Endothelial cell (in vitro differentiated cells): ENCODE measurements around the gene CEP41. TPM values are rescaled to one million over a fixed set of nuclear protein-coding genes. Genes with fewer than 3 reads are reported as not detected.

ENCODE experiments used
- DNase-seq: peaks from one replicate; pipeline ENCODE4 v3.0.0; 2021; ENCODE audit warnings: low spot score
- H3K27ac Mint-ChIP-seq: one replicate; pipeline ENCODE4 v1.8.0; 2021; ENCODE audit warnings: mixed read lengths, inconsistent platforms; ENCODE audit not compliant: unreplicated experiment
- H3K27me3 Mint-ChIP-seq: one replicate; pipeline ENCODE4 v1.8.0; 2021; ENCODE audit warnings: mild to moderate bottlenecking, moderate library complexity, mixed read lengths, inconsistent platforms; ENCODE audit not compliant: unreplicated experiment
- H3K36me3 Mint-ChIP-seq: one replicate; pipeline ENCODE4 v1.8.0; 2021; ENCODE audit warnings: mild to moderate bottlenecking, low read depth, mixed read lengths, inconsistent platforms; ENCODE audit not compliant: unreplicated experiment
- H3K4me1 Mint-ChIP-seq: one replicate; pipeline ENCODE4 v1.8.0; 2021; ENCODE audit warnings: mild to moderate bottlenecking, mixed read lengths, inconsistent platforms; ENCODE audit not compliant: unreplicated experiment
- H3K4me3 Mint-ChIP-seq: one replicate; pipeline ENCODE4 v1.8.0; 2021; ENCODE audit warnings: mild to moderate bottlenecking, mixed read lengths, inconsistent platforms; ENCODE audit not compliant: unreplicated experiment
- H3K9me3 Mint-ChIP-seq: one replicate; pipeline ENCODE4 v1.8.0; 2021; ENCODE audit warnings: mixed read lengths, inconsistent platforms; ENCODE audit not compliant: unreplicated experiment
- CTCF ChIP-seq: fragments of 200-600 bp; sonication (generic); IDR thresholded peaks from one replicate; pipeline ENCODE4 v1.5.0; 2021; ENCODE audit warnings: antibody characterized with exemption; ENCODE audit not compliant: unreplicated experiment
- total RNA-seq: library from RNA; stranded (reverse); fragmentation: NEBNext Ultra II Directional; extraction: Animal tissue kit (Norgen Biotek cat#: 25700); gene quantifications from one replicate; pipeline ENCODE4 v1.2.1, GENCODE V29; 2021; ENCODE audit not compliant: unreplicated experiment

CEP41 gene
- total RNA-seq, 1 donor from 2014 or later: 14.3 TPM

GRCh38 chr7:130387306-130387627 is 53.5 kb downstream of the CEP41 start:
- peaks cover 6% of the 10 kb centered on the region for H3K4me1 Mint-ChIP-seq
- H3K27me3 Mint-ChIP-seq: peaks cover 2% of the 10 kb centered on the region
- TF ChIP-seq CTCF: no peak
- H3K4me3 Mint-ChIP-seq: no peak overlapping the region
- no peak for DNase-seq
- H3K9me3 Mint-ChIP-seq: no peaks in the 10 kb centered on the region
- H3K36me3 Mint-ChIP-seq: peaks cover 3% of the 10 kb centered on the region
- H3K27ac Mint-ChIP-seq: no peak overlapping the region

DNA sequence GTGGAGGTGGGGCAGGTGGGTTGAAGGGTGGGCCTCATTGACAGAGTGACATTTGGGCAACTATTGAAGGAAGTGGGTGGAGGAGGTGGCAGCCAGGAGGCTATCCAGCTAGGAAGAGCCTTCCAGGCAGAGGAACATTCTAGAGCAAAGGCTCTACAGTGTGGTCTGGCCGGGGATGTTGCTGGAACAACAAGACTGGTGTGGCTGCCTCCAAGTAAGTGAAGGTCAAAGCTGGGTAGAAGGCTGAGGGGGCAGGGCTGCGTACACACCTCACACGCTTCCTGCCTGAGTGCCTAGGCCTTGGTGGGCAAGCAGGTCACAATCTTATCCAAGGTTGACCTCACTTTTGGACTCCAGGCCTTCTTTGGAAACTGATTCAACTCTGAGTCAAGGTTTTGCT is 53.9 kb downstream of the CEP41 start:
- DNase-seq: no peak
- peaks cover 2% of the 10 kb centered on the region for H3K27me3 Mint-ChIP-seq
- peaks cover 4% of the 10 kb centered on the region for H3K4me1 Mint-ChIP-seq
- no peak for TF ChIP-seq CTCF
- no peaks in the 10 kb centered on the region for H3K9me3 Mint-ChIP-seq
- H3K4me3 Mint-ChIP-seq: no peak overlapping the region
- H3K27ac Mint-ChIP-seq: no peak overlapping the region
- H3K36me3 Mint-ChIP-seq: peaks cover 3% of the 10 kb centered on the region

DNA sequence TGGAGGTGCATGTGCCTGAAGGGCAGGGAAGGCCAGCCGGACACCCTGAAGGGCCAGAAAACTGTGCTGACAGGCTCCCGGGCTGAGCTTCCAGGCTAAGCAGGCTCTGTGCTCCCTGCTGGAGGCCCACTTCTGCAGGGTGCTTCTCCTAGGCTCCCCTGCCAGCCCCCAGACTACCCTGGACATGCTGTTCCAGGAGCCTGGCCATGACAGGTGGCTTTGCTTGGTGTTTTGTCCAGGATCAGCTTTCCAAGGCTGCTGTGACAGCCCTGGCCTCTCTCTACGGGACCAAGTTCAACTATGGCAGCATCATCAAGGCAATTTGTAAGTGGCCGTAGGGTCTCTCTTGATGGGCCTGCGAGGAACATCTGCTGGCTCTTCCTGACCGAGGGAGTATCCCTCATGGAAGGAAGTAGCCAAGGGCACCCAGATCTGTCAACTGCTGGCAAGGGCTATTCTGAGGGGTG is 55.2 kb downstream of the CEP41 start:
- Mint-ChIP-seq H3K36me3 (peaks cover 3% of the 10 kb centered on the region), H3K27me3 (peaks cover 2% of the 10 kb centered on the region), H3K4me1 (peaks cover 4% of the 10 kb centered on the region), H3K4me3 (no peak overlapping the region), H3K9me3 (no peaks in the 10 kb centered on the region), H3K27ac (no peak overlapping the region)
- no peak for DNase-seq
- TF ChIP-seq CTCF: no peak

DNA sequence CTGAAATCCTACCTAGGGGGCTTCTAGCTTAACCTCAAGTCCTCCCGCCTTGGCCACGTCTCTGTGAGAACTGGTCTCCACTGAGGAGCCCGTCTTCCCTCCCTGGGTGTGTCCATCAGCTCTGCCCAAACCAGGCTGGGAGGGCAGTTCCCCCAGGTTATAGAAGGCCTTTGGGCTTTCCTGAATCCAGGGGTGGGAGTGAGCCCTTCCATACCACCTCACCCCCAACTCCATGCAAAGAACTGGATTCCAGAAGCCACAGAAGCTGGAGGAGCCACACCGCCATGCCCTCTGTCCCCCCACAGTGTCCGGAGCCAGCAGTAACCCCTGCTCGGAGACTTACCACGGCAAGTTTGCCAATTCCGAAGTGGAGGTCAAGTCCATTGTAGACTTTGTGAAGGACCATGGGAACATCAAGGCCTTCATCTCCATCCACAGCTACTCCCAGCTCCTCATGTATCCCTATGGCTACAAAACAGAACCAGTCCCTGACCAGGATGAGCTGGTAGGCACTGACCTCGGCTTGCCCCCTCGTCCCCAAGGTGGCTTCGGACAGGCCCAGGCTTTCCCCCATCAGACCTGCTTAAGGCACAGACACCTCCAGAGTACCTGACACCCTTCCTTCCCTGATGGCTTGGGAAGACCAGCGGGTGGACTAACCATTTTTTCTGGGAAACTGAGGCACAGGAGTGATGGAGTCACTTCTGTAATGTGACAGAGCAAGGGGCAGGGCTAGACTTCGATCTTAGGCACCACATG is 55.8 kb downstream of the CEP41 start:
- Mint-ChIP-seq H3K9me3 (no peaks in the 10 kb centered on the region), H3K4me1 (peaks cover 4% of the 10 kb centered on the region), H3K4me3 (no peak overlapping the region), H3K27ac (no peak overlapping the region), H3K36me3 (peaks cover 3% of the 10 kb centered on the region), H3K27me3 (peaks cover 4% of the 10 kb centered on the region)
- no peak for DNase-seq
- no peak for TF ChIP-seq CTCF

- no peak overlapping the region for H3K4me3 Mint-ChIP-seq
- TF ChIP-seq CTCF: no peak
- H3K27ac Mint-ChIP-seq: no peak overlapping the region
- H3K36me3 Mint-ChIP-seq: peaks cover 3% of the 10 kb centered on the region
- DNase-seq: no peak
- no peaks in the 10 kb centered on the region for H3K9me3 Mint-ChIP-seq
- H3K4me1 Mint-ChIP-seq: peaks cover 4% of the 10 kb centered on the region
- peaks cover 4% of the 10 kb centered on the region for H3K27me3 Mint-ChIP-seq
Observed at GRCh38 chr7:130384371-130384801, 56.4 kb downstream of the CEP41 start.
